HepG2 (cell line): ENCODE results near the gene KHK. TPM values are rescaled to one million over a fixed set of nuclear protein-coding genes. Genes with fewer than 3 reads are reported as not detected.

Source experiments
- CBFB ChIP-seq: sonication (generic); formaldehyde crosslinking; IDR thresholded peaks from 2 replicates; pipeline ENCODE4 v1.4.0; 2020; ENCODE audit warnings: missing genetic modification reagents
- CREB1 ChIP-seq, 2 experiments: fragments of 450-650 bp in 1 of 2; IDR thresholded peaks; 2 replicates each; pipeline ENCODE4 v1.6.1; 2016 to 2017; ENCODE audit warnings: control low read depth in 1 of 2, mild to moderate bottlenecking in 1 of 2, missing compliant biosample characterization in 1 of 2, missing genetic modification characterization in 1 of 2
- DPF2 ChIP-seq: sonication (generic); formaldehyde crosslinking; IDR thresholded peaks from 2 replicates; pipeline ENCODE4 v1.4.0; 2020; ENCODE audit warnings: mild to moderate bottlenecking, low read depth, missing genetic modification reagents, borderline replicate concordance
- GATAD2A ChIP-seq: IDR thresholded peaks from 2 replicates; pipeline ENCODE4 v1.6.1; 2016
- GPN1 ChIP-seq: sonication (generic); formaldehyde crosslinking; IDR thresholded peaks from 2 replicates; pipeline ENCODE4 v1.5.1; 2020; ENCODE audit warnings: missing genetic modification reagents, borderline replicate concordance
- HCFC1 ChIP-seq: fragments of 150-350 bp; IDR thresholded peaks from 2 replicates; pipeline ENCODE4 v1.6.1; 2014; ENCODE audit warnings: low read depth, low read length
- HMG20B ChIP-seq: conservative IDR thresholded peaks from 2 replicates; pipeline ENCODE4 v1.6.1; 2016; ENCODE audit warnings: missing genetic modification reagents, missing compliant biosample characterization
- HNRNPL ChIP-seq: fragments of 200-400 bp; formaldehyde crosslinking; IDR thresholded peaks from 2 replicates; pipeline ENCODE4 v1.6.1; 2017; ENCODE audit warnings: mild to moderate bottlenecking, low read depth, low read length
- MBNL3 ChIP-seq: fragments of 250-450 bp; sonication (Bioruptor Pico); conservative IDR thresholded peaks from 2 replicates; pipeline ENCODE4 v1.8.0; 2022; ENCODE audit warnings: mild to moderate bottlenecking, inconsistent platforms
- MXD3 ChIP-seq: IDR thresholded peaks from 2 replicates; pipeline ENCODE4 v1.6.1; 2016; ENCODE audit warnings: mild to moderate bottlenecking, missing biosample characterization, missing genetic modification reagents
- PAF1 ChIP-seq: IDR thresholded peaks from 2 replicates; pipeline ENCODE4 v1.6.1; 2016; ENCODE audit warnings: missing genetic modification reagents, missing compliant biosample characterization
- PLSCR1 ChIP-seq: sonication (generic); formaldehyde crosslinking; IDR thresholded peaks from 2 replicates; pipeline ENCODE4 v1.5.0; 2020; ENCODE audit warnings: missing genetic modification reagents, mild to moderate bottlenecking, borderline replicate concordance
- REPIN1 ChIP-seq: sonication (generic); formaldehyde crosslinking; IDR thresholded peaks from 2 replicates; pipeline ENCODE4 v1.8.0; 2022; ENCODE audit warnings: missing genetic modification reagents, low read depth, mild to moderate bottlenecking, borderline replicate concordance
- SALL1 ChIP-seq: sonication (generic); formaldehyde crosslinking; IDR thresholded peaks from 2 replicates; pipeline ENCODE4 v1.8.0; 2022; ENCODE audit warnings: mild to moderate bottlenecking, missing genetic modification reagents
- SMAD9 ChIP-seq: sonication (generic); formaldehyde crosslinking; IDR thresholded peaks from 2 replicates; pipeline ENCODE4 v1.5.1; 2020; ENCODE audit warnings: mild to moderate bottlenecking, missing genetic modification reagents
- SRSF1 ChIP-seq: fragments of 200-400 bp; formaldehyde crosslinking; optimal IDR thresholded peaks from 2 replicates; pipeline ENCODE3; 2017; ENCODE audit warnings: mild to moderate bottlenecking, low read depth, low read length, moderate library complexity
- ZBTB42 ChIP-seq: sonication (generic); formaldehyde crosslinking; IDR thresholded peaks from 2 replicates; pipeline ENCODE4 v1.5.0; 2020; ENCODE audit warnings: mild to moderate bottlenecking, missing genetic modification reagents
- ZFP36L2 ChIP-seq: sonication (generic); formaldehyde crosslinking; IDR thresholded peaks from 2 replicates; pipeline ENCODE4 v1.4.0; 2020; ENCODE audit warnings: missing genetic modification reagents
- ZNF33B ChIP-seq: sonication (generic); formaldehyde crosslinking; IDR thresholded peaks from 2 replicates; pipeline ENCODE4 v1.5.1; 2020; ENCODE audit warnings: mild to moderate bottlenecking, missing genetic modification reagents
- ZNF530 ChIP-seq: sonication (generic); formaldehyde crosslinking; IDR thresholded peaks from 2 replicates; pipeline ENCODE4 v1.5.0; 2020; ENCODE audit warnings: low read depth, mild to moderate bottlenecking, missing genetic modification reagents
- ZNF557 ChIP-seq: sonication (generic); formaldehyde crosslinking; IDR thresholded peaks from 2 replicates; pipeline ENCODE4 v1.4.0; 2020; ENCODE audit warnings: missing genetic modification reagents
- ZNF572 ChIP-seq: sonication (generic); formaldehyde crosslinking; IDR thresholded peaks from 2 replicates; pipeline ENCODE4 v1.5.1; 2020; ENCODE audit warnings: mild to moderate bottlenecking, missing genetic modification reagents
- ZNF616 ChIP-seq: sonication (generic); formaldehyde crosslinking; IDR thresholded peaks from 2 replicates; pipeline ENCODE4 v1.5.0; 2020; ENCODE audit warnings: low read depth, mild to moderate bottlenecking, missing genetic modification reagents
- ZNF720 ChIP-seq: sonication (generic); formaldehyde crosslinking; IDR thresholded peaks from 2 replicates; pipeline ENCODE4 v1.4.0; 2020; ENCODE audit warnings: missing genetic modification reagents
- polyA plus RNA-seq, 8 experiments: library from polyadenylated mRNA; depleted of rRNA in 3 of 8; stranded (reverse) in 7 of 8; unstranded in 1 of 8; fragments of >200 nt; fragmentation: Illumina TruSeq in 4 of 8; extraction: Trizol in 4 of 8; gene quantifications; 2 replicates each; pipeline versions ENCODE4 v1.2.1 to v1.2.3, GENCODE V29; 2011 to 2016; ENCODE audit warnings: low read depth in 4 of 8, missing spikeins in 1 of 8, mixed read lengths in 1 of 8; ENCODE audit not compliant: insufficient read depth in 1 of 8
- total RNA-seq, 5 experiments: library from RNA; depleted of rRNA; stranded (reverse); fragments of >200 nt; fragmentation: Illumina TruSeq; extraction: Trizol; gene quantifications; 2 replicates each; pipeline ENCODE4 v1.2.3, GENCODE V29; 2016; ENCODE audit warnings: low read depth in 1 of 5
- TF ChIP-seq, protein P1 (sequence below): sonication (generic); formaldehyde crosslinking; IDR thresholded peaks from 2 replicates; pipeline ENCODE4 v1.5.1; 2020; ENCODE audit warnings: missing genetic modification reagents, mild to moderate bottlenecking, borderline replicate concordance
- TF ChIP-seq, protein P2 (sequence below): sonication (generic); formaldehyde crosslinking; IDR thresholded peaks from 2 replicates; pipeline ENCODE4 v1.4.0; 2020; ENCODE audit warnings: mild to moderate bottlenecking, missing genetic modification reagents
- TF ChIP-seq, protein P3 (sequence below): sonication (generic); formaldehyde crosslinking; IDR thresholded peaks from 2 replicates; pipeline ENCODE4 v1.8.1; 2022; ENCODE audit warnings: mild to moderate bottlenecking, missing genetic modification reagents

Gene KHK
- total and polyA plus RNA-seq, 2 of the 13 experiments (the other 11 are each of a cell fraction or from before 2014, with no cell fraction given) = 40.9 to 99.2 TPM

- TF ChIP-seq, protein P1, sequence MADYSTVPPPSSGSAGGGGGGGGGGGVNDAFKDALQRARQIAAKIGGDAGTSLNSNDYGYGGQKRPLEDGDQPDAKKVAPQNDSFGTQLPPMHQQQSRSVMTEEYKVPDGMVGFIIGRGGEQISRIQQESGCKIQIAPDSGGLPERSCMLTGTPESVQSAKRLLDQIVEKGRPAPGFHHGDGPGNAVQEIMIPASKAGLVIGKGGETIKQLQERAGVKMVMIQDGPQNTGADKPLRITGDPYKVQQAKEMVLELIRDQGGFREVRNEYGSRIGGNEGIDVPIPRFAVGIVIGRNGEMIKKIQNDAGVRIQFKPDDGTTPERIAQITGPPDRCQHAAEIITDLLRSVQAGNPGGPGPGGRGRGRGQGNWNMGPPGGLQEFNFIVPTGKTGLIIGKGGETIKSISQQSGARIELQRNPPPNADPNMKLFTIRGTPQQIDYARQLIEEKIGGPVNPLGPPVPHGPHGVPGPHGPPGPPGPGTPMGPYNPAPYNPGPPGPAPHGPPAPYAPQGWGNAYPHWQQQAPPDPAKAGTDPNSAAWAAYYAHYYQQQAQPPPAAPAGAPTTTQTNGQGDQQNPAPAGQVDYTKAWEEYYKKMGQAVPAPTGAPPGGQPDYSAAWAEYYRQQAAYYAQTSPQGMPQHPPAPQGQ = 0 out of 2 replicates have a peak, but pooled peaks have one; percentile 24
- TF ChIP-seq SALL1 (CRISPR knock-in tag) (peak; percentile 92), MBNL3 (no peak), ZNF530 (CRISPR knock-in tag) (peak; percentile 28; the same call in 1 of the 2 replicates), ZNF616 (no peak), ZNF720 (CRISPR knock-in tag) (no peak), ZNF572 (CRISPR knock-in tag) (0 out of 2 replicates have a peak, but pooled peaks have one; percentile 48), CBFB (peak; percentile 93), REPIN1 (CRISPR knock-in tag) (peak; percentile 92), HMG20B (CRISPR knock-in tag) (no peak), MXD3 (CRISPR knock-in tag) (peak; percentile 91; the same call in 1 of the 2 replicates), PLSCR1 (no peak; the same call in 1 of the 2 replicates), DPF2 (CRISPR knock-in tag) (peak; percentile 32; the same call in 1 of the 2 replicates), ZFP36L2 (CRISPR knock-in tag) (0 out of 2 replicates have a peak, but pooled peaks have one; percentile 70), SMAD9 (CRISPR knock-in tag) (0 out of 2 replicates have a peak, but pooled peaks have one; percentile 69), GPN1 (CRISPR knock-in tag) (no peak), SRSF1 (no peak), CREB1 (IDR thresholded peaks at IDR 0.05) (peak; percentile 62; the same call in 1 of the 2 replicates), CREB1 (CRISPR knock-in tag; IDR thresholded peaks at IDR 0.05) (no peak), ZNF33B (0 out of 2 replicates have a peak, but pooled peaks have one; percentile 31), PAF1 (CRISPR knock-in tag) (no peak), ZNF557 (CRISPR knock-in tag) (no peak), ZBTB42 (CRISPR knock-in tag) (no peak), HCFC1 (no peak), GATAD2A (CRISPR knock-in tag) (peak; percentile 73), HNRNPL (no peak)
- TF ChIP-seq, protein P2, sequence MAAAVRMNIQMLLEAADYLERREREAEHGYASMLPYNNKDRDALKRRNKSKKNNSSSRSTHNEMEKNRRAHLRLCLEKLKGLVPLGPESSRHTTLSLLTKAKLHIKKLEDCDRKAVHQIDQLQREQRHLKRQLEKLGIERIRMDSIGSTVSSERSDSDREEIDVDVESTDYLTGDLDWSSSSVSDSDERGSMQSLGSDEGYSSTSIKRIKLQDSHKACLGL (CRISPR knock-in tag) = no peak
- TF ChIP-seq, protein P3, sequence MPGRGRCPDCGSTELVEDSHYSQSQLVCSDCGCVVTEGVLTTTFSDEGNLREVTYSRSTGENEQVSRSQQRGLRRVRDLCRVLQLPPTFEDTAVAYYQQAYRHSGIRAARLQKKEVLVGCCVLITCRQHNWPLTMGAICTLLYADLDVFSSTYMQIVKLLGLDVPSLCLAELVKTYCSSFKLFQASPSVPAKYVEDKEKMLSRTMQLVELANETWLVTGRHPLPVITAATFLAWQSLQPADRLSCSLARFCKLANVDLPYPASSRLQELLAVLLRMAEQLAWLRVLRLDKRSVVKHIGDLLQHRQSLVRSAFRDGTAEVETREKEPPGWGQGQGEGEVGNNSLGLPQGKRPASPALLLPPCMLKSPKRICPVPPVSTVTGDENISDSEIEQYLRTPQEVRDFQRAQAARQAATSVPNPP = no peak; the same call in 1 of the 2 replicates
These were observed 365 bp upstream of the KHK start (continued) for GRCh38 chr2:27086090-27086723.
